HUES6 (cell line): ENCODE results near the gene C1QTNF3.

Source experiments
- H3K27ac ChIP-seq: 2 replicates; pipeline ENCODE4 v1.7.0; 2013; ENCODE audit warnings: low read depth, mild to moderate bottlenecking, low read length, inconsistent platforms
- H3K27me3 ChIP-seq: 2 replicates; pipeline ENCODE4 v1.6.1; 2013; ENCODE audit warnings: low read length; ENCODE audit not compliant: control insufficient read depth, insufficient read depth
- H3K36me3 ChIP-seq: 2 replicates; pipeline ENCODE4 v1.6.1; 2013; ENCODE audit warnings: low read length; ENCODE audit not compliant: control insufficient read depth, insufficient read depth
- H3K4me1 ChIP-seq: 2 replicates; pipeline ENCODE4 v1.6.1; 2013; ENCODE audit warnings: low read length; ENCODE audit not compliant: control insufficient read depth, insufficient read depth
- H3K4me3 ChIP-seq: 2 replicates; pipeline ENCODE4 v1.5.1; 2013; ENCODE audit warnings: low read depth, low read length
- H3K9ac ChIP-seq: one replicate; pipeline ENCODE4 v1.6.1; 2013; ENCODE audit warnings: mild to moderate bottlenecking, low read length
- H3K9me3 ChIP-seq: 2 replicates; pipeline ENCODE4 v1.6.1; 2013; ENCODE audit warnings: low read depth, low read length; ENCODE audit not compliant: control insufficient read depth, insufficient read depth

Gene C1QTNF3

DNA sequence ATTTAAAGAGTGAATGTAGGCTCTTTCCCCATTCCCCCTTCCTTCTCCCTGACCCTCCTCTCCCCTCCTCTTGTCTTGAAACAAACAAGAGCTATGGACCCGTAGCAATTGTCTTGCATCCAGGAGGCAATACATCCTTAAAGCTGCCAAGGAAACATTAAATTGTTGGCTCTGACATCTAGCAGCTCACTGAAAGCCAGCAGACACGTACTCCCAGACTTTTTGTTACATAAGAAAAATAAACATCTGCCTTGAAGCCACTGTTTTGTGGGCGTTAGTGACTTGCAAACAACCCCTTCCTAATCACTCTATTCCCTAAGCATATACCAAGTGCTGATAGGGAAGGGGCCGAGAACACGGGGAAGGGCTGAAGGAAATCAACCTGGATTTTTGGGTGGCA is 67.2 kb downstream of the C1QTNF3 start:
- Histone ChIP-seq H3K36me3 (no peaks in the 10 kb centered on the region), H3K9me3 (no peaks in the 10 kb centered on the region), H3K9ac (no peak overlapping the region), H3K4me3 (no peak overlapping the region), H3K27me3 (no peaks in the 10 kb centered on the region), H3K4me1 (peaks cover 43% of the 10 kb centered on the region), H3K27ac (no peak overlapping the region)

DNA sequence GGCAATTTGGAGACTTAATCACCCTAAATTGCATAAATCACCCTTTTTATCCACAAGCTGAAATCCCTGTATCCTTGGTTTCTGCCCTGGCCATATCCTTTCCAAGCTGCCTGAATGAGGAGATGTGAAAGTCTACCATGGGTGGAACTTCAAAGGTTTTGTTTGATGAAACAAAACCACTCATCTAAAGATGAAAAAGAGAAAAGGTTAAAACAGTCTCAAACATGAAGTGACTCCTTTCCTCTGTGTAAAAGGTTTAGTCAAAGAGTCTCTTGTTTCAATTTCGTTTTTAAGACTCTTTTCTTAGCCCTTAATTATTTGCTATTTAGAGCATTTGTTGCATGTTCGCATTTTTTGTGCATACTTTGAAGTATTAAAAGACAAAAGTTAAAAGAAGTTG is 69.7 kb downstream of the C1QTNF3 start:
- Histone ChIP-seq H3K4me3 (no peak overlapping the region), H3K4me1 (peaks cover 31% of the 10 kb centered on the region), H3K9ac (no peak overlapping the region), H3K27ac (no peak overlapping the region), H3K27me3 (no peaks in the 10 kb centered on the region), H3K36me3 (no peaks in the 10 kb centered on the region), H3K9me3 (no peaks in the 10 kb centered on the region)

DNA sequence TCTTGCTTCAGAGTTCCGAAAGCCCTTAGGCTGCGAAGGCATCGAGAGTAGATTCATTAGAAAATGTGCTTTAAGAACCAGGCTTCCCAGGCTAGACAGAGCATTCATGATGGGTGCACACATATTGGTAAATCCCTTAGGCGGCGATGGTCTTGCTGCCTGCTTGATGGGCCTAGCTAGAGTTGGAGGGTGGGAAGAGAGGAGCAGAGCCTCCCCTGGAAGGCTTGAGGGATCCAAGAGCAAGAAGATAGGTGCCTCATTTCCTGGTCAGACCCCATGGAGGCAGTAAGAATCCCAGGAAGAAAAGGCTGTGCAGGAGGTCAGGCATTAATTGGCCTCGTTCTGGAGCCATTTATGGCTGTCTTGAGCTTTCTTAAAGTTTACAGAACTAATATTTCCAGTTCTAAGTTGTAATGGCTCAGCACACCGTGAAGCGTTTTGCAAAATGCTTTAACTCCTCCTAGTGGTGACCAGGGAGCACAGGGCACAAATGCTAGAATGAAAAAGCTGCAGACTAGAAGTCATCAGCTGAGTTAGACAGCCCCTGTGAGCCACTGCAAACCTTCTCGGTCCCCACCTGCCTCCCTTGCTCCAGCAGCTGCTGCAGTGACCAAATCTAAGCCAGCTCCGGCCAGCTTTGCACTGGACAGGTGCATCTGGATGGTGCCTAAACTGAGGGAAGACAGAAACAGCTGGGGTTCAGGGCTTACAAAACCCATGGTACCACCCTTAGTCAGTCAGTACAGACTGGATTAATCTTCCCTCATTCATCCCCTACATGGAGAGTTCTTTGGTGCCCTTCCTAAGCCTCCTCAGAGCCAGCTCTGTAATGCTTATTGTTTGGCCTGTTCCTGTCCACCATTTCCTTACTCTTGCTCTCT is 73.2 kb downstream of the C1QTNF3 start:
- no peak overlapping the region for H3K27ac ChIP-seq
- peaks cover 7% of the 10 kb centered on the region for H3K4me1 ChIP-seq
- H3K9me3 ChIP-seq: no peaks in the 10 kb centered on the region
- no peak overlapping the region for H3K4me3 ChIP-seq
- H3K36me3 ChIP-seq: no peaks in the 10 kb centered on the region
- no peak overlapping the region for H3K9ac ChIP-seq
- H3K27me3 ChIP-seq: no peaks in the 10 kb centered on the region

DNA sequence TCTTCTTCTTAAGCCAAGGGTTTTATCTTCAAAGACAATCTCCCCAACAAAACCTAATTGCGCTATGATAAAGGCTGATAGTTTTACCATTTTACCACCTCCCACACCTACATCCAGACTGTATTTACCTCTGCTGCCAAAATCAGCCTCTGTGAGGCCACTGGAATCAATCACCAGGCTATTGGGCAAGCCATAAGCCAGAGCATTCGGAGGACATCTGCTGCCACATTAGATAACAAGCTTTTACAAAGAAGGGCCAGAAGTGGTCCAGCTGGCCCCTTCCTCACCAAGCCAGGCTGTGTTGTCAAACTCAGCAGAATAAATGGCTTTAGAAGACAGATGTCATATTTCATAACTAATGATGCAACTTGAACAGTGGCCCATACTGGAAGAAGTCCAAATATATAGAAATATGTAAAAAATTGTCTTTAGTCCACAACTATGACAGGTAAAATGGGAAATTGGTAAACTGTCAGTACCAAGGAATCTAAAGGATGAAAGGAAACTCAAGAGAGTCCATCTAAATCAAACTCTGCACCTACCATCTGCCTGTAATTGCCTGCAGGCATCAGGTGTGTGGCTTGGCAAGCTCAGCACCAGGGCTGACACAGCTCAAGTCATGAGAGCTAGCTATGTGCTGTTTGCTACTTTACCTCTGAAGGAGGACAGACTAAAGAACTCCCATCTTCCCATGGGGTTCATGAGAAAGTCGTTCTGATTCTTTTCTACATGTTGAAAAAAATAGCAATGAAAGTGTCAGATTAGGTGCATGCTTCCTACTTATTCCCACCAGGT is 74.6 kb downstream of the C1QTNF3 start:
- Histone ChIP-seq H3K9me3 (no peaks in the 10 kb centered on the region), H3K27ac (no peak overlapping the region), H3K36me3 (no peaks in the 10 kb centered on the region), H3K4me1 (peaks cover 7% of the 10 kb centered on the region), H3K9ac (no peak overlapping the region), H3K4me3 (no peak overlapping the region), H3K27me3 (no peaks in the 10 kb centered on the region)
